SK-MEL-5 (cell line): Measurements from ENCODE around the gene GRAP2. TPM values are rescaled to one million over a fixed set of nuclear protein-coding genes. Genes with fewer than 3 reads are reported as not detected.

Experiments
- DNase-seq: peaks from one replicate; pipeline ENCODE4 v3.0.0-alpha.2; 2016; ENCODE audit warnings: low read depth, low spot score
- in situ Hi-C: cut with HindIII; loops from 2 replicates; pipeline ENCODE4 v1.10.0; 2016; ENCODE audit warnings: low sequenced_read_pairs, high pct_unique_total_duplicates, low pct_unique_long_range_greater_than_20kb
- small RNA-seq, 2 experiments: library from RNA; depleted of rRNA; stranded (forward); fragments of <200 nt; gene quantifications; one replicate each; pipeline ENCODE3, GENCODE V24; 2014
- total RNA-seq: library from RNA; depleted of rRNA; stranded (reverse); fragments of >200 nt; shearing (Covaris generic); gene quantifications from 2 replicates; pipeline ENCODE4 v1.2.3, GENCODE V29; 2014; rRNA removed

GRAP2 gene
- total RNA-seq, 1 experiment from 2014 or later = 2.2 TPM

GRCh38 chr22:40009951-40010671 is 109.2 kb downstream of the GRAP2 start:
- in situ Hi-C loops = loop anchor here (25.0 kb wide), 1 partner anchor 448 kb away; the partner anchor contains the start of gene CACNA1I
- DNase-seq = no peak

- DNase-seq = no peak
- in situ Hi-C loops = loop anchor here (25.0 kb wide), 1 partner anchor 448 kb away; the partner anchor contains the start of gene CACNA1I
Measured at GRCh38 chr22:40010746-40011145, 109.9 kb downstream of the GRAP2 start.

- no peak for DNase-seq
- in situ Hi-C loops = loop anchor here (25.0 kb wide), 1 partner anchor 452 kb away; the partner anchor contains the start of gene CACNA1I
Measured at GRCh38 chr22:40014667-40015248, 113.9 kb downstream of the GRAP2 start.

- in situ Hi-C loops = loop anchor here (25.0 kb wide), 1 partner anchor 453 kb away; the partner anchor contains the start of gene CACNA1I
- no peak for DNase-seq
Measured at GRCh38 chr22:40015358-40015976, 114.6 kb downstream of the GRAP2 start.

DNA sequence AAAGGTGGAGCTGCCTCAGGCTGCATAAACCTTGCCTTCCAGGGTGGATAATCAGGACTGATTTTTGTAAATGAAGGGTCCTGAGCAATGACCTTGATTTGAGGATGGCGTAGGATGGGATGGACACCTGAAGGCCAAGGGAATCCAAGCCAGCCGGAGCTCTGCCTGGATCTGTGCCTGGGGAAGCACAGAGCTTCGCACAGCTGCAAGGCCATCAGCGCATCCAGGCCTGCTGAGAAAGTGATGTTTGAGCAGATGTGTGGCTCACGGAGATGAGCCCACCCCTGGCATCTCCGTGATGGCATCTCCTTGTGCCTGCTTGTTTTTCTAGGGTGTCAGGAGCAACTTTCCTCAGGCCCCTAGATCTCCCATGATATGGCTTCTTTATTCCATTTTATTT is 117.2 kb downstream of the GRAP2 start:
- in situ Hi-C loops = loop anchor here (25.0 kb wide), 1 partner anchor 456 kb away; the partner anchor contains the start of gene CACNA1I
- DNase-seq = no peak

- in situ Hi-C loops = loop anchor here (25.0 kb wide), 1 partner anchor 457 kb away; the partner anchor contains the start of gene CACNA1I
- DNase-seq = no peak
Measured at GRCh38 chr22:40019100-40019499, 118.2 kb downstream of the GRAP2 start.

DNA sequence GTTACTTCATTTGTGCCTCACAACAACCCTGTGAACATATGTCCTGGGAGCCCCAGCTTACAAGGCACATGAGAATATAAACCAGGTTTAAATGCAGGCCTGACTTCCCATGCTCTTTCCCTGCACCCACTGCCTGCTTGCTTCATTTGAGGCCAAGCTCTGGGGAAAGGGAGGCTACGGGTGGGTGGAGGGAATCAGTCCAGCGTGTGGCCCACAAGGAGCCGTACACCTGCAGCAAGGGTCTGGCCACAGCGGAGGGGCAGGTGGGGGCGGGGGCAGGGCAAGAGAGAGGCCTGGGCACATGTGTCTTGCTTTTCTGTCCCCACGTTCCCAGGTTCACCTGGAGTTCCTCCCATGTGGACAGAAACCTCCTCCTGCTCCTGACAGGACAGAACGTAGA is 120.1 kb downstream of the GRAP2 start:
- DNase-seq = no peak
- in situ Hi-C loops = loop anchor here (25.0 kb wide), 1 partner anchor 459 kb away; the partner anchor contains the start of gene CACNA1I

- in situ Hi-C loops = loop anchor here (25.0 kb wide), 1 partner anchor 459 kb away; the partner anchor contains the start of gene CACNA1I
- no peak for DNase-seq
Measured at GRCh38 chr22:40021401-40022000, 120.6 kb downstream of the GRAP2 start.

DNA sequence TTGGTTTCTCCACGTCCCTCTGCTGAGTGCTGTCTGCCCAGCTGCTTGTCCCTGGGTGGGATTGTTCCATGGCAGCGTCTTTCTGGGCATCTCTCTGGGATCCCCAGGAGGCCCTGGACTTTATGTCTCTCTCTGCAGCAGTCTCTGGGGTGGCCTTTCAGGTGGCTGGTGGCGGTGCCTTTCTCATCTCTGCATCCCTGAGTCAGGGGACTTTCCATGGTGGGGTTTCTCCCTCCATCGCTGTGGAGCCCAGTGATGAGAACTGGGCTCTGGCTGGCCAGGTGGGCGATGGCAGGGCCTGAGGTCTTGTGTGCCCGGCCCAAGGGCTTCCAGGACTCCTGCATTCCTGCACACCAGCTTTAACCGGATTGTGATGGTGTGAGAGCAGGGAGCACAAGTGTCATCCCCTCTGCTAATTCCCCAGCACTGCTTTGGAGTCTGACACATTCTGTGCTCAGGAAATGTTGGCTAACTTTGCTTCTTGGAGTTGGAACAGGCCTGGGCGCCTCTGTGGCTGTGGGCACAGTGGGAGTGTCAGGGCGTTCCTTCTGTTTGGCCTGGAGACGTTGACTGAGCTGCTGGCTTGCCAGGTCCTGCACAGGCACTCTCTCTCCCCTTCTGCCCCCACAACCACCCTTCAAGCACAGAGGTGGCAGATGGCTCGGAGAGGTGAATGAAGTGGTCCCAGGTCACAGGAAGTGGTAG is 121.8 kb downstream of the GRAP2 start:
- DNase-seq = no peak
- in situ Hi-C loops = loop anchor here (25.0 kb wide), 1 partner anchor 460 kb away; the partner anchor contains the start of gene CACNA1I

Small RNA genes lying within 50 kb of the gene (small RNA-seq; reads per million reads assigned to genes)
- gene RN7SKP210 = 0 reads per million in 2 experiments

Other genes with a start within 250 kb of the GRAP2 start
- gene ENTHD1, start 7.3 kb upstream of the GRAP2 start, total RNA-seq = 41.5 and 41.9 TPM in 2 replicates
- gene TMA7B, start 59.3 kb downstream of the GRAP2 start, total RNA-seq = 0.08 TPM in 1 of 2 replicates, not detected in the other
- not detected in 2 replicates for gene FAM83F, start 93.9 kb downstream of the GRAP2 start, total RNA-seq